SHP77 treated with DMSO at 0.1 percent for 48 hours (cell line): ENCODE measurements around the gene CLEC2B.

Source experiments
- DNase-seq: peaks from one replicate; lab custom pipeline; 2025; lab: John Stamatoyannopoulos, UW

The CLEC2B gene

GRCh38 chr12:9808504-9808903 lies 60.6 kb downstream of the CLEC2B start:
- no peak for DNase-seq

GRCh38 chr12:9806714-9807113 lies 62.4 kb downstream of the CLEC2B start:
- no peak for DNase-seq

- DNase-seq = no peak
Measured at GRCh38 chr12:9805883-9806282, 63.3 kb downstream of the CLEC2B start.
